Measurements from ENCODE around the gene ASF1B.

ASF1B gene

GRCh38 chr19:14106840-14107239, 29.5 kb downstream of the ASF1B start:
- DNase-seq: no peak

- DNase-seq: no peak
These were observed 30.7 kb downstream of the ASF1B start for GRCh38 chr19:14105680-14106079.

GRCh38 chr19:14103310-14103709, 33.1 kb downstream of the ASF1B start:
- no peak for DNase-seq

DNA sequence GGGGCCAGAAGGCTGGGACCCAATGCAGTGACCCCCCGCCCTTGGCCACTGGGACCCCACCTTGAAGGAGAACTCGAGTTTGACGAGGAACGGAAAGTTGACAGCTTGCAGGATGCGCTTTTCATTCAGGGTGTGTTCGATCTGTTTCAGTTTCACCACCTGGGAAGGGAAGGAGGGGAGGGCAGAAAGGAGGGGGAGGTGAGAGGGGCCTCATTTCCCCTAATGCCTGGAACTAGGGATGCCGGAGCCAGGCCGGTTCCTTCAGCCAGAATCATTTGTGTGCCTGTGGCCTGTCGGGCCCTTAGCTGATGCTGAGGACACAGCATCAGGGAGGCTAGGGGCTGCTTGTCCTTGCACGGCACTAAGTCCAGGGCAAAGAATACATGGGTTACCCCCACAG, 33.6 kb downstream of the ASF1B start:
- DNase-seq: no peak

DNA sequence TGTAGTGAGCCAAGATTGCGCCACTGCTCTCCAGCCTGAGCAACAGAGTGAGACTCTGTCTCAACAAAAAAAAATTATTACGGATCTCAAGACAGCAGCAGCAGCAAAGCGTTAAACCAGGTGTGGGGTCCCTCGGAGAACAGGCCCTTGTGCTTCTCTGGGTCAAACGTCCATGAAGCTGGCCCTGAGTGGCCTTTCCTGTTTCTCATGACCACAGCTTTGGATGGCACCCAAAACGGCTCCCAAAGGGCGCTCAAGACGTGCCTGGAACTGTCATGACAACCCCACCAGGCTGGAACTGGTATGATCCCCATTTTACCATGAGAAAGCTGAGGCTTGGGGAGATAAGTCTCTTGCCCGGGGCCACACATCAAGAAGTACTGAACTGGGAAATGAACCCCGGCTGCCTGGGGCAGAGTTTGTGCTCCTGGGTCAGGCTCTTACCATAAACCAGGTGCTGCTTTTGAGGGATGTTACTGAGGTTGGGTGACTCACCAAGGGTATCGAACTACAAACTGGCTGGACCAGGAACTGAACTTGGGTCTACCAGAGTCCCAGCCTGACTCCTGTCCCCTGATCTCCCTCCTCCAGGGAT, 34.2 kb downstream of the ASF1B start:
- DNase-seq: no peak

- DNase-seq: no peak
These were observed 35.3 kb downstream of the ASF1B start for GRCh38 chr19:14101003-14101545.

- DNase-seq: no peak
These were observed 38.7 kb downstream of the ASF1B start for GRCh38 chr19:14097532-14098151.

- no peak for DNase-seq
These were observed 40.0 kb downstream of the ASF1B start for GRCh38 chr19:14096272-14096992.

- DNase-seq: no peak
These were observed 41.5 kb downstream of the ASF1B start for GRCh38 chr19:14094854-14095253.

GRCh38 chr19:14093117-14093823, 43.1 kb downstream of the ASF1B start:
- DNase-seq: no peak

DNA sequence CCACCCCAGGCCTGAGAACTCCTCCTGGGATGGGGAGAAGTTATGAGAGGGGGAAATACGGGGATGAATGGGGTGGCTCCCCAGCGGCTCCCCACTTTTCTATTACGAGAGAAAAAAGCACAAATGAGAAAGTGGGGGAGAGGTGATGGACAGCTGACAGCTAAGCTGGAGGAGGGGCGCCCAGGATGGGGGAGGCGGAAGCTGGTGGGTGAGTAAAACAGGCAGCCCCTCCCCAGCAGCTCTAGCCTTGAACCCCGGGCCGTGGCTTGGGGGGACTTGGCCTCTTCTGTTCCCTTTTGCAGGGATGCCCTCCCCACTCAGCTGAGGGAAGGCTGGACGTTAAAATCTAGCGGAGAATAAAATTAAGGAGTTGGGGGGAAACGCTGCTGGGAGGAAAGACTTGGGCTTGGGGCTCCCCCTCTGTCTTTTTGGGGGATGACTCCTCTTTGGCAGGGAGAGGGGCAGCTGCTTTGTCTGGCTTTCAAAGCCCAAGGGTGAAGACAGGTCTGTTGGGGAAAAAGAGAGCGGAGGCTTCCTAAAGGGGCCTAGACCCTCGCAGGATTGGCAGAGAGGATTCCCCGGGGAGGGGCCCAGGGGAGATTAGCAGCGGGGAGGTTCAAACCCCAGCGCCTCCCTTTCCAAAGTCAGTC, 44.5 kb downstream of the ASF1B start:
- DNase-seq: peak; percentile 67

GRCh38 chr19:14091081-14091812, 45.1 kb downstream of the ASF1B start:
- peak; percentile 80 for DNase-seq

GRCh38 chr19:14090509-14091080, 45.8 kb downstream of the ASF1B start, which contains the start of gene SAMD1:
TSS of gene SAMD1 (minus strand) at chr19:14090751.
- peak; percentile 84 for DNase-seq

- DNase-seq: peak; percentile 64
These were observed 46.5 kb downstream of the ASF1B start for GRCh38 chr19:14089662-14090508.

DNA sequence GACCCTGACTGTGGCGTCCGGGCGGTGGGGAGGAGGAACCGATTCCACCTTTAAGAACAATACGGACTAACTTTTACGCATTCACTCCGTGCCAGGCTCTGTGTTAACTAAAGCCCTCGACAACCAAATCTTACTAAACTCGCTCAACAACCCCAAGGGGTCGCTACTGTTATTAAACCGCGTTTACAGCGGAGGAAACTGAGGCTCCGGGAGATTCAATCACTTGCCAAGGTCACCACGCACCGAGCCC, 47.1 kb downstream of the ASF1B start:
- DNase-seq: no peak

DNA sequence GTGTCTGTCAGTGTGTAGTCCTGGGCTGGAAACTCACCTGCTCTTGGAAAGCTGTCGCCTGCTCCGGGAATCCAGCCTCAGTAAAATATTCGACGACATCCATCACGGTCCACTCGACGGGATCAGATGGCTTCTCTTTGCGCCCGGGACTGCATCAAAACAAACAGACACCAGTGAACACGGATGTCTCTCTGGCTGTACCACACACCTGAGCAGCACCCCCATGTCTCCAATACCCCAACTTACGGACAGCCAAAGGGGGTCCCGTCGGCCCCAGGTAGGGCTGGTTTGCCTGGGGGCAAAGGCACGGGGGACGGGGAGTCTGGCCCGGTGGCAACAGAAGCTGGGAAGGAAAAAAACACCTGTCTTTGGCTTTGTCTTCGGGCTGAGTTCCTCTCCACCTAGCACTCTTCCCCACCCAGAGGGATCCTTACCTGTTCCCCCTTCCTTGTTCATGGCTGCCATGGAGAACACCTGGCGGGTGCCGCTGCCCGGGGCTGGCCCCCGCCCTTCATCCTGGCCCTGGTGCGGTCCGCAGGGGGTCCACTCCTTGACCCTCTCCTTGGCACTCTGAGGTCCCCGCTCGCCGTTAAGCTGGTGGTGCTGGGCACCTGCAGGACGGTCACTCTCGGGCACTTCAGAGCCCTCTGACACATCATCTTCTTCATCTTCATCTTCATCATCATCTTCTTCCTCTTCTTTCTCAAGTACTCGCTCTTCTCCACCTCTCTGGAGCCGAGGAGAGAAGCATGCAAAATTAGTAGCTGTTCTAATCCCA, 47.6 kb downstream of the ASF1B start:
- no peak for DNase-seq

GRCh38 chr19:14086098-14086497, 50.3 kb downstream of the ASF1B start:
- DNase-seq: no peak

DNA sequence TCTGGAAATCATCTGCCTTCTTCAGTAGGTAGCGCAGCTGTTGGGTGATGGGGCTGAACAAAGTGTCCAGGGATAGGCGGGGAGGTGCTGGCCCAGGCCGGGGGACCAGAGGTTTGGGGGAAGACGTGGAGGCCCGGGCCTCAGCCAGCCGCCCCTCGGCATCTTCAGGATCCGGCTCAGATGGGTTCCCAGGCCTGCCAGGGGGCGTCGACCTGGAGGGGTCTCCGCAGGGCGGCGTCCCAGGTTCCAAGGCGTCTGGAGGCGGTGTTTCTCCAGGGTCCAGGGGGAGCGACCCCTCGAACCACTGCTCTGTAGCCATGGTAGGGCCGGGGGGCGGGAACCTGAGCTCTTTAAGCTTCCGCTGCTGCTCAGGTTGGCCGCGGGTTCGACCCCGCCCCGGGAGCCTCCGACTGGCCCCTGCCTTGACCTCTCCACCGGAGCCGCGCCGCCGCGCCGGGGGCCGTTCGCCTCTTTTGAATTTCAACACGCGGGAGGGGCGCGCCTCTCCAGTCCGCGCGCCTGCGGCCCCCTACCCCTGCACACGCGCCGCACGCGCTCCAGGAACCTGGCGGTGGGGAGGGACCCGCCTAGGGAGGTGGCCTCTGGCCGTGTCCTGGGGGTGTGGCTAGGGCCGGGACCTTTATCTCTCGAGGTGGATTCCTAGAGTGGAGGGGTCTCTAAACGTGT, 50.9 kb downstream of the ASF1B start, which contains the start of gene C19orf67:
Gene C19orf67, minus strand, starts transcription at position 475 of the 687 bp plus-strand sequence. Its CDS starts 156 bp downstream, at position 319.
- no peak for DNase-seq

DNA sequence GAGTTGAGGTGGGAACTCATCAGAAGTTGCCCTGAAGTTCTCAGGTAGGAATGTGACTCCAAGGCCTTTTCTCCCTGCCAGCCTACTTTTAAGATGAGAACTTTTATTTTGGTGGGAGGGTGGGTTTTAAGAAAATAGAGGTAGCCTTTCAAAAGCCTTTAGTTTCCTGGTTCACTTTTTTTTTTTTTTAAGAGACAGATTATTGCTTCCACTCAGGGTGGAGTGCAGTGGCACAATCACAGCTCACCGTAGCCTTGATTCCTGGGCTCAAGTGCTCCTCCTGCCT, 53.8 kb downstream of the ASF1B start:
- DNase-seq: no peak

Data from stimulated activated CD8-positive, alpha-beta memory T cell treated with anti-CD3 and anti-CD28 coated beads, Interleukin-4, amount 100 ng/mL, for 48 hours (primary cell).